ENCODE results near the gene PLP2. TPM values are rescaled to one million over a fixed set of nuclear protein-coding genes. Genes with fewer than 3 reads are reported as not detected.

PLP2 gene
- total RNA-seq, 6 donors from 2014 or later, result 32.7 to 135 (median 58.4) TPM

DNA sequence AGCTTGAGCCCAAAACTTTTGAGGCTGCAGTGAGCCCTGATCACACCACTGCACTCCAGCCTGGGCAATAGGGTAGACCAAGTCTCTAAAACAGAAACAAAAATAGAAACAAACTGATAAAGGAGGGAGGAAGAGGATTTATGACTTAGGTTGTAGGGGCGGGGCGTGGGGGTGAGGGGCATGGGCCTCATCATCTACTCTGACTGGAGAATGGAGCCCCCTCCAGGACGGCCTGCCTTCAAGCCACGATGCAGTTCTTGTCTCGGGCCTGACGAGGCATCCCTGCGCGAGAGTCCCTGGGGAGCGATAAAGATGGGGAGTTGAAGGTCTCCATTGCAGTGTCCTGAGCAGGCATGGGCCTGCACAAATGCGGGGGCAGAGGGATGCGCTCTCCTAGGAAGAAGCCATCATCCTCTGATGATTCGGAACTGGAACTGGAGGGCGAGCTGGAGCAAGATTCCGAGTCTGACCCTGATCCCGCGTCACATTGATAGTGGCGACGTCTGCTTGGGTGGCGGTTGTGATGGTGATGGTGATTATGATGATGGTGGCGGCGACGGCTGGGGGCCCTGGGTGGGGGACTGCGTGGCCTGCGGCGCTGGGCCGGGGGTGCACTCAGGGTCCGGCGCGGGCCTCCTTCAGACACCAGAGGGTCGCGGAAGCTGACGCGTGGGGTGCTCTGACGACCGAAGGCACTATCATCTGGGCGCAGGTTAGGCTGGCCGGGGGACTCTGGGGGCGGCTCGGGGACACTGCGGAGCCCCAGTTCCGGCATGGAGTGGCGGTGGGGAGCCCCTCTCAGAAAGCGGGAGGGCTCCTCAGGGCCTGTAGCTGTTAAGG is 4.0 kb downstream of the PLP2 start:
- Histone ChIP-seq H3K4me3 (no peak overlapping the region), H3K27me3 (no peaks in the 10 kb centered on the region), H3K9me3 (peaks cover 0 to 5% (median 0%) of the 10 kb centered on the region in 4 donors), H3K36me3 (peaks cover 0 to 55% (median 18%) of the 10 kb centered on the region in 4 donors), H3K27ac (peak overlapping the region in 2 of 4 donors; percentile 68 to 73), H3K4me1 (peaks cover 3 to 11% (median 5%) of the 10 kb centered on the region in 4 donors)
- no peak for ATAC-seq (ENCODE audit: low FRiP score in 2 of 2)
- TF ChIP-seq POLR2A (IDR thresholded peaks at IDR 0.05), result no peak
- no peak for TF ChIP-seq POLR2AphosphoS5 (IDR thresholded peaks at IDR 0.05)
- TF ChIP-seq, protein P1, sequence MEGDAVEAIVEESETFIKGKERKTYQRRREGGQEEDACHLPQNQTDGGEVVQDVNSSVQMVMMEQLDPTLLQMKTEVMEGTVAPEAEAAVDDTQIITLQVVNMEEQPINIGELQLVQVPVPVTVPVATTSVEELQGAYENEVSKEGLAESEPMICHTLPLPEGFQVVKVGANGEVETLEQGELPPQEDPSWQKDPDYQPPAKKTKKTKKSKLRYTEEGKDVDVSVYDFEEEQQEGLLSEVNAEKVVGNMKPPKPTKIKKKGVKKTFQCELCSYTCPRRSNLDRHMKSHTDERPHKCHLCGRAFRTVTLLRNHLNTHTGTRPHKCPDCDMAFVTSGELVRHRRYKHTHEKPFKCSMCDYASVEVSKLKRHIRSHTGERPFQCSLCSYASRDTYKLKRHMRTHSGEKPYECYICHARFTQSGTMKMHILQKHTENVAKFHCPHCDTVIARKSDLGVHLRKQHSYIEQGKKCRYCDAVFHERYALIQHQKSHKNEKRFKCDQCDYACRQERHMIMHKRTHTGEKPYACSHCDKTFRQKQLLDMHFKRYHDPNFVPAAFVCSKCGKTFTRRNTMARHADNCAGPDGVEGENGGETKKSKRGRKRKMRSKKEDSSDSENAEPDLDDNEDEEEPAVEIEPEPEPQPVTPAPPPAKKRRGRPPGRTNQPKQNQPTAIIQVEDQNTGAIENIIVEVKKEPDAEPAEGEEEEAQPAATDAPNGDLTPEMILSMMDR (IDR thresholded peaks at IDR 0.05), result no peak
- no peak for TF ChIP-seq EP300 (IDR thresholded peaks at IDR 0.05)
- peak in 1 of 2 donors; percentile 53 for DNase-seq
- 89 to 90% methylated on average over 22 to 43 of the region's 43 CpGs for WGBS, 2 donors

DNA sequence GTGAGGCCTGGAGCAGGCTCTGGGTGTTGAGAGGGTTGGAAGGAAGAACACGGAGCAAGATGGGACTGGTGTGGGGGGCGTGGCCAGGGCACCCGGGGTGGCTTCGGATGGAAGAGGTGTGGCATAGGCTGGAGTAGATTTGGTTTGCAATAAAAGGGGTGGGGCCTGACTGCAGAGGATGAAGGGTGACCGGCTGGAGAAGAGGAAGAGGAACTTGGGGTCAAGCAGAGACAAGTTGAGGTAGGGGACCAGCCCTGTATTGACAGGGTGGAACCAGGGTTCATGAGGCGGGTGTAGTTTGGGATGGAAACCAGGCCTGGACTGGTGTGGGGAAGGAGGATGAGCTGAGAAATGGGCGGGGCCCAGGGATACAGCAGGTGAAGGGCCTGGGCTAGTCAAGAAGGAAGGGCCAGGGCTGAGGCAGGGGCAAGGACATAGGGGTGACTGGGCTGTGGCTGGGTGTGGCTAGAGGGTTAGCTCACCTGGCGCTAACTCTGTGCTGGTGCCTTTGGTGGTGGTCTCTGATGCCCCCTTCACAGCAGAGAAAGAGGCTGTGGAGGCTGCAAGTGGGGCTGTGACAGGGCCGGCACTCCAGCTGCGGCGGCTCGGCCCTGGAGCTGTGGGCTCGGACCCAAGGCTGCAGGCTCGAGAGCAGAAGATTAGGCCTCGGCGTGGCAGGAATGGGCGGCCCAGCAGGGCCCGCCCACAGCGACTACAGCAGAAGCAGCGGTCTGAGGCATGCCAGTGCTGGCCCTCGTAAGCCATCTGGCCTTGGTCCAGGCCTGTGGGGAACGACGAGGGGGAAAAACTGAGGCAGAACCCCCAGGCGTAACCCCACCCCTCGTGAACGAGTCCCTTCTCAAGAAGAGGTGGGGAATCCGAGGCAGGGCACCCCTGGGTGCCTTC is 5.0 kb downstream of the PLP2 start:
- H3K9me3 ChIP-seq, result peaks cover 0 to 3% (median 0%) of the 10 kb centered on the region in 4 donors
- peaks cover 3 to 11% (median 5%) of the 10 kb centered on the region in 4 donors for H3K4me1 ChIP-seq
- DNase-seq, result peak; percentile 49 to 82
- H3K4me3 ChIP-seq, result no peak overlapping the region
- peak overlapping the region; percentile 30 to 73 (median 56) for H3K27ac ChIP-seq
- H3K36me3 ChIP-seq, result peaks cover 0 to 61% (median 18%) of the 10 kb centered on the region in 4 donors
- 64 to 65% methylated on average over 12 to 27 of the region's 27 CpGs for WGBS, 2 donors
- TF ChIP-seq, protein P1 (IDR thresholded peaks at IDR 0.05), result no peak
- no peak for TF ChIP-seq POLR2A (IDR thresholded peaks at IDR 0.05)
- TF ChIP-seq EP300 (IDR thresholded peaks at IDR 0.05), result no peak
- no peak for TF ChIP-seq POLR2AphosphoS5 (IDR thresholded peaks at IDR 0.05)
- peak in 1 of 2 donors; percentile 37 for ATAC-seq (ENCODE audit: low FRiP score in 2 of 2)
- no peaks in the 10 kb centered on the region for H3K27me3 ChIP-seq

DNA sequence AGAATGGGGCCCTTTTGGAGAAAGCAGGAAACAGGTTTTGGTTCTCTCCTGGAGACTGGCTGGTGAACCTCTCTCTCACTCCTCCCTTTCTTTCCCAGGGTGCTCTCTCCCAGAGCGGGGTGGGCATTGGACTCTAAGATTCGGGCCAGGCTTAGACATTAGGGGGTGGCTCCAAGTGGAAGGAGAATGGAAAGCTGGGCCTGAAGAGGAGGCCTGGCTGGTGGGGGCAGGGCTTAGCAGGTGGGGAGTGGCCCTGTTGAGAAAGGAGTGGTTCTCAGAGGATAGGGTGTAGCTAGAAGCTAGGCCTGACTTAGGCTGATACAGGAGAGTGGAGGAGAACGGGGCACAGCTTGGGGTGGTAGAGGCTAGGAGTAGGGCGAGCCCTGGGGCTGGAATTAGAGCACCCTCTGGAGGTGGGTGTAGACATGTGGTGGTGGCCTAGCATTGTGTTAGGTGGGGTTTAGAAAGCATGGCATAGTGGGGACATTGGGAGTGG is 5.7 kb downstream of the PLP2 start:
- Histone ChIP-seq H3K9me3 (no peaks in the 10 kb centered on the region), H3K27me3 (no peaks in the 10 kb centered on the region), H3K27ac (peak overlapping the region; percentile 30 to 73 (median 56)), H3K4me1 (peaks cover 3 to 11% (median 5%) of the 10 kb centered on the region in 4 donors), H3K36me3 (peaks cover 0 to 65% (median 18%) of the 10 kb centered on the region in 4 donors), H3K4me3 (no peak overlapping the region)
- TF ChIP-seq, protein P1 (IDR thresholded peaks at IDR 0.05), result peak in 1 of 6 experiments; percentile 29
- TF ChIP-seq EP300 (IDR thresholded peaks at IDR 0.05), result no peak
- WGBS, 2 donors, result 48 to 65% methylated on average over 4 of the region's 4 CpGs
- ATAC-seq (ENCODE audit: low FRiP score in 2 of 2), result peak; percentile 38 to 50
- DNase-seq, result peak in 1 of 2 donors; percentile 65

DNA sequence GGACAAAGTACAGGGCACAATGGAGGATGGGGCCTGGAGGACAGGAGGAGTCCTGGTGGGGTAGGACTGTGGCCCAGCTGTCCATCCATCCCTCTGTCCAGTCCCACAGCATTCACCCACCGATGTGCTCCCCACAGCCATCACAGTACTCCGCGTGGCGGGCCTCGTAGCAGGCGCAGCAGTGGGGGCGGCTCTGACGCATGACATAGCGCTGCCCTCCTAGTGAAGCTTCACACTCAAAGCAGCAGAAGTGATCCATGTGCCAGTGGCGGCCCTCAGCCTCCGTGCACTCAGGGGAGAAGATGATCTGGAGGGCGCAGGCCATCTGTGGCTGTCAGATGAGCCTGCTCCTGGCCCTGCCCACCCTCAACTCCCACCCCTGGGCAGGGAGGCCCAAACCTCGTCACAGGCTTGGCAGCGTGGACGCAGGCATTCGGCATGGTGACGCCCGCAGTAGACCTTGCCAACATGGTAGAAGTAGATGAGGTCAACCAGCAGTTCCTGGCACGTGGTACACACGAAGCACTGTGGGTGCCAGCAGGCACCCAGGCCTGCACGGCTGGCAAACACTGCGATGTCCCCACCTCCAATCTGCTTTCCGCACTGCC is 6.3 kb downstream of the PLP2 start:
- TF ChIP-seq POLR2AphosphoS5 (IDR thresholded peaks at IDR 0.05) (no peak), POLR2A (IDR thresholded peaks at IDR 0.05) (no peak), EP300 (IDR thresholded peaks at IDR 0.05) (no peak)
- TF ChIP-seq, protein P1 (IDR thresholded peaks at IDR 0.05), result no peak
- no peaks in the 10 kb centered on the region for H3K9me3 ChIP-seq
- no peak for DNase-seq
- H3K4me1 ChIP-seq, result peaks cover 3 to 11% (median 5%) of the 10 kb centered on the region in 4 donors
- H3K27ac ChIP-seq, result peak overlapping the region in 2 of 4 donors; percentile 30 to 68
- 60 to 88% methylated on average over 2 to 18 of the region's 23 CpGs for WGBS, 2 donors
- no peaks in the 10 kb centered on the region for H3K27me3 ChIP-seq
- peaks cover 0 to 69% (median 18%) of the 10 kb centered on the region in 4 donors for H3K36me3 ChIP-seq
- H3K4me3 ChIP-seq, result no peak overlapping the region
- peak in 1 of 2 donors; percentile 9 for ATAC-seq (ENCODE audit: low FRiP score in 2 of 2)

Data from upper lobe of left lung (tissue), 6 donors.